ENCODE measurements around the gene PAF1.
A peak's percentile ranks its signal among the peaks of the same experiment; 100 is the strongest.
"Not testable (repeated sequence)": the region's sequence is repeated elsewhere in the genome, so short reads cannot be mapped to it uniquely, and the experiment has no call there.

PAF1 gene

DNA sequence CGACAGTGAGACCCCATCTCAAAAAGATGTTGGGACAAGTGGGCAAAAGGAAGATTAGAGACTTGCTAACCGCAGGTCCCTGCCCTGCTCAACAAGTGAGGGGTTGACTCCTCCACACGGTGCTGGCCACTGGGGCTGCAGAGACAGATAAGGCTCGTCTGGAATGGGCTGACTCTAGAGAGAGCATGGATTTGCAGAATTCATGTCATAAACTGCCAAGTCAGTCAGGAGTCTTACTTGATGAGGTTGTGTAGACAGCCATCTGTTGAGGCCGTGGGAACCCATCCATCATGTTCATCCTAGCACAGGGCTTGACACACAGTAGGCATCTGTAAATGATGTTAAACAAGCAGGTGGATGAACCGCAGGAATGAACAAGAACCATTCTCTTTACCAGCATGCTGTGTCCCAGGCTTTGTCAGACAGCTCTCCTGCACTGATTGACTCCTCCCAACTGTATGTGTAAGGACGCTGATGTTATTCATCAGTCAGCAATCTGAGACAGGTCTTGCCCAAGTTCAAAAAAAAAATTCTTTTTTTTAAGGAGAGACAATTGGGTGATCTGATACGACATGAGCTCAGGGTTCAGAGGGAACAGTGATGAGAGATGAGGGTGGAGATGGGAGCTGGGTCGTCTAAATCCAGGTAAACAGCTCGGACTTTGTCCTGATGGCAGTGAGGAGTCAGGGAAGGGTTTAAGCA is 8.8 kb downstream of the PAF1 start:
- peak in 1 of 2 experiments; percentile 6 for DNase-seq

DNA sequence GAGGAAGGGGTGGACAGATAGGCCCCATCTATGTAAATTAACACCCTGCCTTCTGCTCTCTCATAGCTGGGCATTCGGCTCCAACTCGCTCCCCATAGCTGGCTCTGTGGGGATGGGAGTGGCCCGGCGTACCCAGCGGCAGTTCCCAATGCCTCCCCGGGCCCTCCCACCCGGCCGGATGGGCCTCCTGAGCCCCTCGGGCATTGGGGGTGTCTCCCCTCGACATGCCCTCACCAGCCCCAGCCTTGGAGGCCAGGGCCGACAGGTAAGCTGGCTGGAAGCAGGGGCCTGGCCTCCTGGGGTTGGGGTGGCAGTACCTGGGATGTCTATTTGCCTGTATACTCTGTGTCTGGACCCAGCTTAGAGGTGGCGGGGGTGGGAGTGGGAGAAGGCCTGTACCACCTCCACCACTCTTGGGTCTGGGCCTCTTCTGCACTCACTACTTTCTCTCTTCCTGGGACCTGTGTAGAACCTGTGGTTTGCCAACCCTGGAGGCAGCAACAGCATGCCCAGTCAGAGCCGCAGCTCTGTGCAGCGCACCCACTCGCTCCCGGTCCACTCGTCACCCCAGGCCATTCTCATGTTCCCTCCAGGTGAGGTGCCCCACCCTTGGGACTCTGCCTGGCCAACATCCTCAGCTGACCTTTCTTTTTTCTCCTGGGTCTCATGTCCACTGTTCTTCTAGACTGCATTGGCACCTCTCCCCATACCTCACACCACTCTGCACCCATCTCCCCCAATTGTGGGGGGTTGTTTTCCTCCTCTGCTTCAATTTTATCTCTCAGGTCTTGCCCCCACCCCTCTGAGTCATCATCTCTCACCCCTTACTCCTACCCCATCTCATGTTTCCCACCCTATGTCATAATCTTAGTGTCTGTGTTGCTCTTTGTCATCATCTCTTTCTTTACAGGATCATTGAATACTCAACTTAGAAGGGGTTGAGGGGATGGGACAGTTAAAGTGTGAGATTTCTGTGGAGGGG is 10.1 kb downstream of the PAF1 start:
- DNase-seq: no peak

- no peak for DNase-seq
These were observed 11.0 kb downstream of the PAF1 start for GRCh38 chr19:39379865-39380396.

DNA sequence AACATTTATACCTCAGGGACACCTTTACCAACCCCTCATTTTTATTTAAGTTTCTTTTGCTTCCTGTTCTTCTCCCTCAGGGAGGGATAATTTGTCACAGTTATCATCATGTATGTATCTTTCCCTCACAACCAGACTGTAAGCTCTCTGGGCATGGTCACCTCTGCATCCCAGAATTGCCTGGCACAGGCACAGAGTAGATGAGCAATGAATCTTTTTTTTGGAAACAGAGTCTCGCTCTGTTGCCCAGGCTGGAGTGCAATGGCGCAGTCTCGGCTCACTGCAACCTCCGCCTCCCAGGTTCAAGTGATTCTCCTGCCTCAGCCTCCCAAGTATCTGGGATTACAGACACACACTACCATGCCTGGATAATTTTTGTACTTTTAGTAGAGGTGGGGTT is 11.5 kb downstream of the PAF1 start:
- DNase-seq: not testable (repeated sequence)

DNA sequence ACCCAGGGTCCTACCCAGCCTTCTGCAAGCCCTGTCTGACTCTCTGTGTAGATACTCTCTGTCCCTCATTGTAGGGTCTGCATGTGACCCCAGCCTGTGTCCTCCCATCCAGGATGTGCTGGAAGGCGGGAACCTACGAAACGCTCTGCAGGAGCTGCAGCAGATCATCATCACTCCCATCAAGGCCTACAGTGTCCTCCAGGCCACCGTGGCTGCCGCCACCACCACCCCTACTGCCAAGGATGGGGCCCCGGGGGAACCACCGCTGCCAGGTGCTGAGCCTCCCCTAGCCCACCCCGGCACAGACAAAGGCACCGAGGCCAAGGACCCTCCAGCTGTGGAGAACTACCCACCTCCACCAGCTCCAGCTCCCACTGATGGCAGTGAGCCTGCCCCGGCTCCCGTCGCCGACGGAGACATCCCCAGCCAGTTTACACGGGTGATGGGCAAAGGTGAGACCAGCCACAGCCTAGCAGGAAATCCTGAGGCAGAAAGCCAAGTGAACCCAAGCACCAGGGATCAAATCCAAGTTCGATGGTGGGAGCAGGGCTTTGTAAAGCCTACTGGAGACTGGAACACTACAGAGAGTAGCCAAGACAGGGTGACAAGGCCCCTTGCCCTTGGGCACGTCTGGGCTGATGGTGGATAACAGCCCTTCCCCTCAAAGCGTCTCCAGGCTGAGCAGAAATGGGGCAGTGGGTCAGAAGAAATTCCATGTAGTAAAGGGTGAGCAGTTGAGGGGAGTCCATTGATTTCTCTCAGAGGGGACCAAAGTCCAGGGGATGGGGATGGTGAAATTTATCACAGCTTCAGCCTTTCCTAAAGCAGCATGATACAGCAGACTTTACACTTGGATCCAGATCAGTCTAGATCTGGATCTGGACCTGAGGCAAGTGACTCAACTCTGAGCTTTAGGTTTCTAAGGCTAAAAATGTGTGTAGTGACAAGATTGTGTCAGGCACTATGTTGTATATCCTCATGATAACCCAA is 13.2 kb downstream of the PAF1 start:
- no peak for DNase-seq

GRCh38 chr19:39375929-39376328 is 15.0 kb downstream of the PAF1 start:
- DNase-seq: no peak

DNA sequence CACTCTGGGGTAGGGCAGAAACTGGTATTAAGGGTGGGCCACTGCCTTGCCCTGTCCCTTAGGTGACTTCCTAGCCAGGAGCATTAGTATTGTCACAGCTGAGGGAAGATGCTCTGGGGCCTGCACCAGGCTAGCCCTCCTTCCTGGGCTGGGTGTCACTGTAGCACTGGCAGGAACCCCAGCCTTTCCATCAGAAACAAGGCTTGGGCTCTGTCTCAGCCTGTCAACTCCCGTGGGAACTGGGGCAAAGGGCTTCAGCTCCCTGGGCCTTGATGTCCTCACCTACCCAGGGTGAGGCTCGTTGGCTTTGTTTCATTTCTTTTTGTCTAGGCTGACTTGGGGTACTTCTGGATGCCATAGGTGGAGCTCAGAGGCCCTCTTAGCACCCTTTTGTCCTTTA is 18.0 kb downstream of the PAF1 start:
- DNase-seq: no peak

GRCh38 chr19:39372047-39372802 is 18.7 kb downstream of the PAF1 start:
- DNase-seq: no peak

DNA sequence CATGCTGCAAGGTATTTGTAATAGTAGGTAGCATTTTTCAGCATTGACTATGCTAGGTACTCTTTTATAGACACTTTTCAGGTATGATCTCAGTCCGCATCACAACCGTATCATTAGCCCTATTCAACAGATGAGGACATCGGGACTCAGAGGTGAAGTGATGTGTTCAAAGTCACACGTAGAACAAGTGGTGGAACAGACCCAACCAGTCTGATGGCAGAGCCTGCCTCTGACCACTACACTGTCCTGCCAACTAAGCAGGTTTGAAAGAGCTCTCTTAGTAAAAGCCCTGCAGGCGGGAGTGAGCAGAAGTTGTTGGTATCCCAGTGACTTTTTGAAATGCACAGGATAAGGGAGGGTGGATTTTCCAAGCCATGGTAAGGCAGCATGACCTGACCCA is 20.2 kb downstream of the PAF1 start:
- DNase-seq: no peak

DNA sequence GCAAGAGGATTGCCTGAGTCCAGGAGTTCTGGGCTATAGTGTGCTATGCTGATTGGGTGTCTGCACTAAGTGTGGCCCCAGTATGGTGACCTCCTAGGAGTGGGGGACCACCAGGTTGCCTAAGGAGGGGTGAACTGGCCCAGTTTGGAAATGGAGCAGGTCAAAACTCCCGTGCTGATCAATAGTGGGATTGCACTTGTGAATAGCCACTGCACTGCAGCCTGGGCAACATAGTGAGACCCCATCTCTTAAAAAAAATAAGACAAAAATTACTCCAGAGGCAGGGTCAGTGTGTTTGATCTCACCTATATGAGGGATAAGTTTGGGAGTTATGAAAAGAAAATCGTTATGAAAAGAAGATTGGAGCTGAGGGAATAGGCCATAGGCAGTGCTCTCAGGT is 21.7 kb downstream of the PAF1 start:
- DNase-seq: no peak

DNA sequence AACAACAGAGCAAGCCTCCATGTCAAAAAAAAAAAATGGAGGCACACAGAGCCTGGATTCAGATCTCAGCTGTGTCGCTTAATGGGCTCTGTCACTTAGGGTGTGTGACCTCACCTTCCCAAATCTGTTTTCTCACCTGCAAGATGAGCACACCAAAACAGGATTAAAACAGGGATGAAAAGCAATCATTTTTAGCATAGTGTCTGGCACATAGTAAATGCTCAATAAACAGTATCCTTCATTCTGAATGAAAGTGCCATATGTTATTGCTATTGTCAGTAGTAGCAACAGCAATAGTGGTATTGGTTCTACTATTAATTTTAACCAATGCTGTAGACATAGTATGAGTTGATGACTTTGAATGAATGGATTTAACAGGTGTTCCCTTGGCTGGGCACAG is 25.4 kb downstream of the PAF1 start:
- no peak for DNase-seq

DNA sequence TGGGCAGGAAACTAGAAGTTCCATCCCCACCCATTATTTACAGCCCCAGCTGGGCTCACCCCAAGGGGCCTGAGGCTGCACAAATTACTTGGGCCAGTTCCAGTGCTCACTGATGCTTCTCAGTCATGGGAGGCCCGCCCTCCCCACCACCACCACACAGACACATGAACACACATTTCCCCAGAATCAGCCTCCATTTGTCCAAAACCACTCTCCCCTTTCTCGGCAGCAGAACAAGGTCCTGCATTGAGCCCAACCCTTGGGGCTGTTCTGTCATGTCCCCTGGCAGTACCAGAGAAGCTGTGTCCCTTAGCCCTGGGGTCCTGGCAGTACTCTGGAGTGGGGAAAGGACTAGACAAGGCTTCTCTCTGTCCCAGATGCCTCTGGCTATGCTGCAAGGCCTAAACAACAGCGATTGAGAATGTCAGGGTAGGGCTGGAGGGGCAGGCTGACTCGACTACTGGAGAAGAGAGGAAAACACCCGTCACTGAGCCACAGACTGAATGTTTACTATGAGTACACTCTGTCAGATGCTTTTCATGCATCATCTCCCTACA is 26.9 kb downstream of the PAF1 start:
- DNase-seq: no peak

GRCh38 chr19:39362682-39363657 is 27.9 kb downstream of the PAF1 start:
- no peak for DNase-seq

GRCh38 chr19:39360599-39360998 is 30.3 kb downstream of the PAF1 start:
- no peak for DNase-seq

DNA sequence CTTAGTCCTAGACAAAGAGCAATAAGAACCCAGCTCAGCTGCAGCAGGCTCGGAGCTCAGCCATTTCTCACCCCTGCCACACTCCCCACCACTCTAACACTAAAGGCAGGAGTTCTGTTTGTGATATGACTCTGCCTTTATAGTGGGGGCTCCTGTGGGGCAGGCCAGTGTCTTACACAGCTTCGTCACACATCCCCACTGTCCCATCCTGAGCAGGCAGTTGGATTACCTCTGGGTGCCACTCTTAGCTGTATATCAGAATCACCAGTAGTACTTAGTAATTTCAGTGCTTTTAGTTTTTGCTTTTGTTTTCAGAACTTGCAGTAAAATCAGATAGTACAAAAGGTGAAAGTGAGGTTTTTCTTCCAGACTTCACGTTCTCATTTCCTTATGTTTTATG is 31.9 kb downstream of the PAF1 start:
- no peak for DNase-seq

DNA sequence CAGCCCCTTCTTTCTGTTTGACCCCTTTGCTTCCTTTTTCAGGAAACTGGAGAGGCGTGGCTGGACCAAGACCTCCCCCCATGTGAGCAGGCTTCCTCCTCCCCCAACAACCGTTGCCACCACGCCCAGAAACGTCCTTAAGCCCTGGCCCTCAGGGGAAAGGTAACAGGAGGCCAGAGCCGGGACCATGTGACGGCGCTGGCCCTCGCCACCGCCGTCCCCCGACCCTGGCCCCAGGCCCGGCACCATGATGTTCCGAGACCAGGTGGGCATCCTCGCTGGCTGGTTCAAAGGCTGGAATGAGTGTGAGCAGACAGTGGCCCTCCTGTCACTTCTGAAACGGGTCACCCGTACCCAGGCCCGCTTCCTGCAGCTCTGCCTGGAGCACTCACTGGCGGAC is 34.3 kb downstream of the PAF1 start:
- DNase-seq: no peak

DNA sequence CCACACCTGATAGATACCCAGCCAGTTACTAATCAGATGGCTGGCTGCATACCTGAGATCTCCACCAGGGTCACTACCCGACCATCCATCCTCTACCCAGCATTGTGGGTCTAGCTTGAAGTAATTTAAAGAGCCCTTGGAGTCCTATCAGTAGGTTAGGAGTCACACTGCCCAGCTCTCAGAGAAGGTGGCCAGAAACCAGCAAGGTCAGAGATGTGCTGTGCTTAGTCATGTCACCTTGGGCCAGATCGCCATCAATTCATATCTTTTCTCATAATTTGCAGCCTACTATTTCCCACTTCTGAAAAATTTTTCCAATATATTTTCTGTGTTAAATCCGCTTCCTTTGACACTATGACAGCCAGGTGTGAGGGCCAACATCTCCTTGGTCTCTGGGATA is 34.8 kb downstream of the PAF1 start:
- no peak for DNase-seq

GRCh38 chr19:39355253-39355652 is 35.7 kb downstream of the PAF1 start:
- no peak for DNase-seq

- DNase-seq: no peak
These were observed 38.3 kb downstream of the PAF1 start for GRCh38 chr19:39352381-39353255.
